ENCODE results near the gene GALNT7.

DNA sequence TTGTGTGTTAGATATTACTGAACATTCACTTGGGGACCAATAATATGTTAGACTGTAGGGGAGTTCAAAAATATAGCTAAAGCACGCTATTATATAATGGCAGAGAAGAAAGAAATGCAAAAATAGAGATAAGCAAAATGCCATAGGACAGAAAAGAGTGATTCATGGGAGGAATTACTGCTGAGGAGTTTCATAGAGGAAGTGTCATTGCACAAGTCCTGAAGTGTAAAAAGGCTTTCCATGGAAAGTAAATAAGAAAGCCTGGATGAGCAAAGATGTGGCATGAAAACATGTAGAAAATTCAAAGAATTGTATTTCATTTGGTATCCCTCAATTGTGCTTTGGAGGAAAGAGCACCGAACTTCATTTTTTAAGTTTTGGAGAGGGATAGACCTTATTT, 151.1 kb downstream of the GALNT7 start:
- TF ChIP-seq POLR2AphosphoS5 (IDR thresholded peaks at IDR 0.05; ENCODE audit: insufficient read depth, low read depth, low read length) (no peak), POLR2A (IDR thresholded peaks at IDR 0.05; ENCODE audit: low read depth, low read length) (no peak), EZH2 (IDR thresholded peaks at IDR 0.05; ENCODE audit: borderline replicate concordance, low read depth, low read length, severe bottlenecking) (no peak), MAX (IDR thresholded peaks at IDR 0.05; ENCODE audit: insufficient read depth, insufficient read length) (no peak), JUN (IDR thresholded peaks at IDR 0.05; ENCODE audit: borderline replicate concordance, insufficient read depth, insufficient read length, low read depth) (no peak)
- TF ChIP-seq, protein P1, sequence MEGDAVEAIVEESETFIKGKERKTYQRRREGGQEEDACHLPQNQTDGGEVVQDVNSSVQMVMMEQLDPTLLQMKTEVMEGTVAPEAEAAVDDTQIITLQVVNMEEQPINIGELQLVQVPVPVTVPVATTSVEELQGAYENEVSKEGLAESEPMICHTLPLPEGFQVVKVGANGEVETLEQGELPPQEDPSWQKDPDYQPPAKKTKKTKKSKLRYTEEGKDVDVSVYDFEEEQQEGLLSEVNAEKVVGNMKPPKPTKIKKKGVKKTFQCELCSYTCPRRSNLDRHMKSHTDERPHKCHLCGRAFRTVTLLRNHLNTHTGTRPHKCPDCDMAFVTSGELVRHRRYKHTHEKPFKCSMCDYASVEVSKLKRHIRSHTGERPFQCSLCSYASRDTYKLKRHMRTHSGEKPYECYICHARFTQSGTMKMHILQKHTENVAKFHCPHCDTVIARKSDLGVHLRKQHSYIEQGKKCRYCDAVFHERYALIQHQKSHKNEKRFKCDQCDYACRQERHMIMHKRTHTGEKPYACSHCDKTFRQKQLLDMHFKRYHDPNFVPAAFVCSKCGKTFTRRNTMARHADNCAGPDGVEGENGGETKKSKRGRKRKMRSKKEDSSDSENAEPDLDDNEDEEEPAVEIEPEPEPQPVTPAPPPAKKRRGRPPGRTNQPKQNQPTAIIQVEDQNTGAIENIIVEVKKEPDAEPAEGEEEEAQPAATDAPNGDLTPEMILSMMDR (IDR thresholded peaks at IDR 0.05; ENCODE audit: extremely low read depth in 1 of 2, insufficient read depth in 1 of 2, low read depth in 1 of 2, low read length in 2 of 2) = no peak

Data from endothelial cell of umbilical vein (primary cell).